Adrenal gland (tissue), 5 donors: ENCODE data around the gene GIGYF2.
A peak's percentile ranks its signal among the peaks of the same experiment; 100 is the strongest.

ENCODE experiments used
- CTCF ChIP-seq, 6 experiments: fragments of 450-650 bp in 4 of 6; fragments of 200-600 bp in 2 of 6; sonication (generic) in 1 of 6; IDR thresholded peaks; 1 replicate in 5 of 6; 2 replicates in 1 of 6; pipeline versions ENCODE4 v1.5.1 to v1.8.0; 2016 to 2021; ENCODE audit warnings: antibody characterized with exemption in 6 of 6, mild to moderate bottlenecking in 2 of 6, moderate library complexity in 1 of 6
- POLR2A ChIP-seq, 2 donors: fragments of 450-650 bp; IDR thresholded peaks; one replicate each; pipeline ENCODE4 v1.6.1; 2017; ENCODE audit warnings: antibody characterized with exemption in 2 of 2, mild to moderate bottlenecking in 2 of 2, moderate library complexity in 1 of 2
- donor health status: DM: no; HTN: no; CAD: no.

- TF ChIP-seq CTCF (IDR thresholded peaks at IDR 0.05): no peak
- TF ChIP-seq POLR2A (IDR thresholded peaks at IDR 0.05): peak in 1 of 2 donors; percentile 29
Observed at GRCh38 chr2:232698556-232699091, 1.5 kb downstream of the GIGYF2 start.
